ENCODE measurements around the gene PTPRJ. TPM values are rescaled to one million over a fixed set of nuclear protein-coding genes. Genes with fewer than 3 reads are reported as not detected.
"Not testable (repeated sequence)": the region's sequence is repeated elsewhere in the genome, so short reads cannot be mapped to it uniquely, and the experiment has no call there.

The PTPRJ gene
- total RNA-seq, 1 experiment from 2014 or later, result 10.5 TPM

GRCh38 chr11:48182860-48183526 lies 202.6 kb downstream of the PTPRJ start:
- no TSS peak for BruUV-seq (replicated peaks)
- H3K36me3 ChIP-seq (ENCODE audit: low read depth, low read length), result no peaks in the 10 kb centered on the region
- H4K20me1 ChIP-seq (ENCODE audit: low read length), result no peaks in the 10 kb centered on the region
- H3F3A ChIP-seq (ENCODE audit: low read length, unreplicated experiment), result no peaks in the 10 kb centered on the region
- H2AFZ ChIP-seq (ENCODE audit: low read length), result no peak overlapping the region
- no peak overlapping the region for H3K9ac ChIP-seq (ENCODE audit: low read length)
- no peaks in the 10 kb centered on the region for H3K9me3 ChIP-seq (ENCODE audit: low read length)
- H3K4me2 ChIP-seq (ENCODE audit: low read length), result no peak overlapping the region
- POLR2A ChIA-PET (ENCODE audit: unreplicated experiment), result no interaction called here
- CTCF ChIA-PET, result interaction anchor here (0.6 kb wide), 1 partner anchor 11 kb away, joined by 5 read pairs; no protein-coding TSS in a partner anchor
- ATAC-seq (no peak), DNase-seq (no peak)
- no peaks in the 10 kb centered on the region for H3K79me2 ChIP-seq (ENCODE audit: low read length)
- no peaks in the 10 kb centered on the region for H3K9me2 ChIP-seq (replicated peaks; ENCODE audit: low read length)
- H3K27me3 ChIP-seq (ENCODE audit: low read length), result no peaks in the 10 kb centered on the region
- no peak overlapping the region for H3K27ac ChIP-seq (ENCODE audit: low read length)
- intact Hi-C loops (cut with micrococcal nuclease), result no loop called here
- no peak overlapping the region for H3K4me3 ChIP-seq (ENCODE audit: low read length)
- H3K4me1 ChIP-seq (ENCODE audit: insufficient read depth, low read length), result no peaks in the 10 kb centered on the region
- TF ChIP-seq EZH2phosphoT487 (IDR thresholded peaks at IDR 0.05; ENCODE audit: borderline replicate concordance, low read length) (no peak), EZH2 (IDR thresholded peaks at IDR 0.05; ENCODE audit: low read length, unreplicated experiment) (no peak)
- TF ChIP-seq, protein P1, sequence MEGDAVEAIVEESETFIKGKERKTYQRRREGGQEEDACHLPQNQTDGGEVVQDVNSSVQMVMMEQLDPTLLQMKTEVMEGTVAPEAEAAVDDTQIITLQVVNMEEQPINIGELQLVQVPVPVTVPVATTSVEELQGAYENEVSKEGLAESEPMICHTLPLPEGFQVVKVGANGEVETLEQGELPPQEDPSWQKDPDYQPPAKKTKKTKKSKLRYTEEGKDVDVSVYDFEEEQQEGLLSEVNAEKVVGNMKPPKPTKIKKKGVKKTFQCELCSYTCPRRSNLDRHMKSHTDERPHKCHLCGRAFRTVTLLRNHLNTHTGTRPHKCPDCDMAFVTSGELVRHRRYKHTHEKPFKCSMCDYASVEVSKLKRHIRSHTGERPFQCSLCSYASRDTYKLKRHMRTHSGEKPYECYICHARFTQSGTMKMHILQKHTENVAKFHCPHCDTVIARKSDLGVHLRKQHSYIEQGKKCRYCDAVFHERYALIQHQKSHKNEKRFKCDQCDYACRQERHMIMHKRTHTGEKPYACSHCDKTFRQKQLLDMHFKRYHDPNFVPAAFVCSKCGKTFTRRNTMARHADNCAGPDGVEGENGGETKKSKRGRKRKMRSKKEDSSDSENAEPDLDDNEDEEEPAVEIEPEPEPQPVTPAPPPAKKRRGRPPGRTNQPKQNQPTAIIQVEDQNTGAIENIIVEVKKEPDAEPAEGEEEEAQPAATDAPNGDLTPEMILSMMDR (conservative IDR thresholded peaks at IDR 0.05; ENCODE audit: low read depth, low read length), result no peak

DNA sequence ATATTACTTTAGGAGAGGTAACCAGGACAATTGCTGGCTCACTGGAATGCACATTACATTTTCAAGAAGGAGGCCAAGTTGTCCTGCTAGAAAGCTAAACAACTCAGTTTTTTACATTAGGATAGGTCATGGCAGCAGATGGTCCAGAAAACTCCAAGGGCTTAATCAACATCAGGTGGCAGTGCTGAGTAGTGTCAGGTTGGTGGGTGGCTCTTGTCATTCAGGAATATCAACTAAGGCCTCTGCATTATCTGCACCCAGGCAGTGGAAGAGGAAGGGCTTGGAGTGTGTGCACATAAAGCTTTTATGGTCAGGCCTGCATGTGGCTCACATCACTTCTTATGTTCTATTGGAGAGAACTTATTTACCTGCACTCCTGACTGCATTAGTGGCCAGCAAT lies 204.1 kb downstream of the PTPRJ start:
- no peak overlapping the region for H3K4me2 ChIP-seq (ENCODE audit: low read length)
- no peak overlapping the region for H3K27ac ChIP-seq (ENCODE audit: low read length)
- intact Hi-C loops (cut with micrococcal nuclease), result no loop called here
- CTCF ChIA-PET, result no interaction called here
- TF ChIP-seq EZH2phosphoT487 (IDR thresholded peaks at IDR 0.05; ENCODE audit: borderline replicate concordance, low read length), result no peak
- TF ChIP-seq EZH2 (IDR thresholded peaks at IDR 0.05; ENCODE audit: low read length, unreplicated experiment), result no peak
- TF ChIP-seq, protein P1 (conservative IDR thresholded peaks at IDR 0.05; ENCODE audit: low read depth, low read length), result 0 out of 2 replicates have a peak, but pooled peaks have one; percentile 21
- ATAC-seq (no peak), DNase-seq (no peak)
- no peaks in the 10 kb centered on the region for H3K27me3 ChIP-seq (ENCODE audit: low read length)
- no peak overlapping the region for H2AFZ ChIP-seq (ENCODE audit: low read length)
- no peaks in the 10 kb centered on the region for H3K4me1 ChIP-seq (ENCODE audit: insufficient read depth, low read length)
- POLR2A ChIA-PET (ENCODE audit: unreplicated experiment), result no interaction called here
- no peaks in the 10 kb centered on the region for H3F3A ChIP-seq (ENCODE audit: low read length, unreplicated experiment)
- no peaks in the 10 kb centered on the region for H3K36me3 ChIP-seq (ENCODE audit: low read depth, low read length)
- no peaks in the 10 kb centered on the region for H3K9me3 ChIP-seq (ENCODE audit: low read length)
- no peak overlapping the region for H3K9ac ChIP-seq (ENCODE audit: low read length)
- no peaks in the 10 kb centered on the region for H3K79me2 ChIP-seq (ENCODE audit: low read length)
- no peaks in the 10 kb centered on the region for H4K20me1 ChIP-seq (ENCODE audit: low read length)
- no peaks in the 10 kb centered on the region for H3K9me2 ChIP-seq (replicated peaks; ENCODE audit: low read length)
- no peak overlapping the region for H3K4me3 ChIP-seq (ENCODE audit: low read length)
- BruUV-seq (replicated peaks), result no TSS peak

DNA sequence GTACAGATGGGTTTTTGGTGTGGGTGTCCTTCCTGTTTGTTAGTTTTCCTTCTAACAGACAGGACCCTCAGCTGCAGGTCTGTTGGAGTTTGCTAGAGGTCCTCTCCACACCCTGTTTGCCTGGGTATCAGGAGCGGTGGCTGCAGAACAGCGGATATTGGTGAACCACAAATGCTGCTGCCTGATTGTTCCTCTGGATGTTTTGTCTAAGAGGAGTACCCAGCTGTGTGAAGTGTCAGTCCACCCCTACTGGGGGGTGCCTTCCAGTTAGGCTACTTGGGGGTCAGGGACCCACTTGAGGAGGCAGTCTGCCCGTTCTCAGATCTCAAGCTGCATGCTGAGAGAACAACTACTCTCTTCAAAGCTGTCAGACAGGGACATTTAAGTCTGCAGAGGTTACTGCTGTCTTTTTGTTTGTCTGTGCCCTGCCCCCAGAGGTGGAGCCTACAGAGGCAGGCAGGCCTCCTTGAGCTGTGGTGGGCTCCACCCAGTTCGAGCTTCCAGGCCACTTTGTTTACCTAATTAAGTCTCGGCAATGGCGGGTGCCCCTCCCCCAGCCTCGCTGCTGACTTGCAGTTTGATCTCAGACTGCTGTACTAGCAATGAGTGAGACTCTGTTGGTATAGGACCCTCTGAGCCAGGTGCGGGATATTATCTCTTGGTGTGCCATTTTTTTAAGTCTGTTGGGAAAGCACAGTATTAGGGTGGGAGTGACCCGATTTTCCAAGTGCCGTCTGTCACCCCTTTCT lies 210.7 kb downstream of the PTPRJ start:
- DNase-seq; ATAC-seq; H3K4me1 ChIP-seq (ENCODE audit: insufficient read depth, low read length); H3K9ac ChIP-seq (ENCODE audit: low read length); H2AFZ ChIP-seq (ENCODE audit: low read length); H3K36me3 ChIP-seq (ENCODE audit: low read depth, low read length); H3K9me2 ChIP-seq (replicated peaks; ENCODE audit: low read length); H3K9me3 ChIP-seq (ENCODE audit: low read length); CTCF ChIA-PET; H3K4me2 ChIP-seq (ENCODE audit: low read length); POLR2A ChIA-PET (ENCODE audit: unreplicated experiment); H3K79me2 ChIP-seq (ENCODE audit: low read length); H3K27me3 ChIP-seq (ENCODE audit: low read length); H3K4me3 ChIP-seq (ENCODE audit: low read length); BruUV-seq (replicated peaks); intact Hi-C loops (cut with micrococcal nuclease); H3K27ac ChIP-seq (ENCODE audit: low read length); H4K20me1 ChIP-seq (ENCODE audit: low read length); H3F3A ChIP-seq (ENCODE audit: low read length, unreplicated experiment): not testable (repeated sequence)
